Umbilical cord (tissue), 2 donors: ENCODE data around the gene ZNF655. TPM values are rescaled to one million over a fixed set of nuclear protein-coding genes. Genes with fewer than 3 reads are reported as not detected.

ENCODE experiments used
- DNase-seq: peaks from one replicate; pipeline ENCODE4 v3.0.0-alpha.2; 2015; ENCODE audit warnings: low spot score
- total RNA-seq: library from RNA; depleted of rRNA; stranded (reverse); fragments of >200 nt; gene quantifications from one replicate; pipeline ENCODE4 v1.2.3, GENCODE V29; 2014; ENCODE audit warnings: low replicate concordance; ENCODE audit not compliant: insufficient read depth

ZNF655 gene
- total RNA-seq, 1 donor from 2014 or later: 86.2 TPM

DNA sequence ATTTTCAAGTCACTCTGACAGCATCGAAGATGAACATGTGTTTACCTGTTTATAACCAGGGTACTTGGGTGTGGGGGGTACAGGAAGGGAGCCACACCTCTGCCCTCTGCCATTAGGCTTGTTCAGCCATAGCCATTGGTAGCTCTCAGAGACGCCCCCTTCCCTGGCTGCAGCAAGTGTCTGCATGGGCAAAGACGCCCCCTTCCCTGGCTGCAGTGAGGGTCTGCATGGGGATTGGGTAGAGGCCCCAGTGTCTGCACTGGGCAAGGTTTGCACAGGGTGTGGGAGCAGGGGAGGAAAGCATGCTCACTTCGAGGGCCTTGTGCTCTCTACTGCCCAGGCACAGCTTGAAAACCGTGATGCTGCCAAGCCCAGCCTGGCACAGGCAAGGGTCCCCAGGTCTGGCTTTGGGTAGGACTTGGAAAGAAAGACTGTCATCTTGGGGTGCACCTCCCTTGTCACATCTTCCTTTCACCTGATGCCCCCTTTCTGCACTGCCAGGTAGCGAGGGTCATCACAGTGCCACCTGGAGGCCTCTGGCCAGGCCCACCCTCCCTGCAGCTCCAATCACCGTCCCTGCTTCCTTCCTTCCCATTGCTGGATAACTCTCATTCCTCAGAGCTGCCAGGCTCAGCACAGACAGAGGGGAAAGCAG, 43.3 kb downstream of the ZNF655 start:
- no peak for DNase-seq

DNA sequence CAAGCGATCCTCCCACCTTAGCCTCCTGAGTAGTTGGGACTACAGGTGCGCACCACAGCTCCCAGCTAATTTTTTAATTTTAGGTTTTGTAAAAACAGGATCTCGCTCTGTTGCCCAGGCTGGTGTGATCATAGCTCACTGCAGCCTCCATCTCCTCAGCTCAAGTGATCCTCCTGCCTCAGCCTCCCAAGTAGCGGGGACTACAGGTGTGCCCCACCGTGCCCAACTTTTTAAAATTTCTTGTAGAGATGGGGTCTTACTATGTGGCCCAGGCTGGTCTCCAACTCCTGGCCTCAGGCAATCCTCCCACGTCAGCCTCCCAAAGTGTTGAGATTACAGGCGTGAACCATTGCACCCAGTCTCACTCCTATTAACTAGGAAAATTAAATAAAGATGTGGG, 47.1 kb downstream of the ZNF655 start:
- no peak for DNase-seq

DNA sequence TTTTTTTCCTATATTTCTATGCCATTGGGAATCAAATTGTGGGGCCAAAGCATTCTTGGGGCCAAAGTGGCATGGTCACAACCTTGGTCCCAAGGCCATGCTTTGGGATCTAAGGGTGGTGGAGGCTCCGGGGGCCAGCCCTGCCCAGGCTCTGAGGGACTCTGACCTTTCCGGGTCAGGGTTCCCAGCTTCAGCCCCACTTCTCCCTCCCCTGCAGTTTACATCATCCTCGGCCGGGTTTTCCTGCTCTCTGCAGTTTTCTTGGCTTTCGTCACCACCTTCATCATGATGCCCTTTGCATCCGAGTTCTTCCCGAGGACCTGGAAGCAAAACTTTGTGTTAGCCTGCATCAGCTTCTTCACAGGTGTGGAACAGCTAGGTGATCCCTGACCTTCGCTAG, 48.1 kb downstream of the ZNF655 start:
- DNase-seq: no peak

DNA sequence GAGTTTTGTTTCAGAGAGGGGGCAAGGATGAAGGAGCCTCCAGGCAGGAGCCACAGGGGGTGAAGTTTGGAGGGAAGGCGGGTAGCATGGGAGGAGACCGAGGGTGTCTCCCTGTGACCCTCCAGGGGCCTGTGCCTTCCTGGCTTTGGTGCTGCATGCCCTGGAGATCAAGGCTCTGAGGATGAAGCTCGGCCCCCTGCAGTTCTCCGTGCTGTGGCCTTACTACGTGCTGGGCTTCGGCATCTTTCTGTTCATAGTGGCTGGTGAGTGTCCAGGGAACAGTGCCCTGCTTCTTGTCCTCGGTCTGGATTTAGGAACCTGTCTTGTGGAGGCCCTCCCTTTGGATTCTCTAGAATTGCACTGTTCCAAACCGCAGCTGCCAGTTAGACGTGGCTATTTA, 49.1 kb downstream of the ZNF655 start:
- DNase-seq: no peak

DNA sequence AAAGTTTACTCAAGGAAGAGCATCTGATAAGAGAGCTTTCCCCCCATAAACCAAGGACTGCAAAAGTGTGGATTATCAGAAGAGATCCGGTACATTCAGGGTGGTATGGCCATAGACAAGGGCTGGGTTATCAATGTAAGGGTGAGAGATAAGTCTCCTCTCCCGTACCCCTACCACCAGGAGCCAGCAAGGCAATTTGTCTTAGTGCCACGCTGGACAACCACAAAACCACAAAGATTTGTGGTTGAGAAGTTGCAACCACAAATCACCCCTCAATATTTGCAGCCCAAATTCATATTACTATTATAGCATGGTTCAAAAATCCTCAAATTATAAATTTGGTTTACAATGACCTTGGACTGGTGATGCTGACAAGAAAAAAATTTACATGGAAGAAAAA, 56.1 kb downstream of the ZNF655 start:
- no peak for DNase-seq

DNA sequence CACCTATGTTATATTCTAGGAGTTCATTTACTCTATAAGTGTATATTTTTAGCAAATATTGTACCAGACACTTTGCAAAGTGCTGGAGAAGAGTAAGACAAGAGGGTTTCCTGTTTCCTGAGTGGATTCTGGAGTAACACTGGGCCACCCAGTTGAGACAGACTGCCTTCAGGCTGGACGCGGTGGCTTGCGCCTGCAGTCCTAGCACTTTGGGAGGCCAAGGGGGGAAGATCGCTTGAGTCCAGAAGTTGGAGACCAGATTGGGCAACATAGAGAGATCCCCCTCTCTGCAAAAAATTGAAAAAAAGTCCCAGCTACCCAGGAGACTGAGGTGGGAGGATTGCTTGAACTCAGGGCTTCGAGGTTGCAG, 57.5 kb downstream of the ZNF655 start:
- no peak for DNase-seq

DNA sequence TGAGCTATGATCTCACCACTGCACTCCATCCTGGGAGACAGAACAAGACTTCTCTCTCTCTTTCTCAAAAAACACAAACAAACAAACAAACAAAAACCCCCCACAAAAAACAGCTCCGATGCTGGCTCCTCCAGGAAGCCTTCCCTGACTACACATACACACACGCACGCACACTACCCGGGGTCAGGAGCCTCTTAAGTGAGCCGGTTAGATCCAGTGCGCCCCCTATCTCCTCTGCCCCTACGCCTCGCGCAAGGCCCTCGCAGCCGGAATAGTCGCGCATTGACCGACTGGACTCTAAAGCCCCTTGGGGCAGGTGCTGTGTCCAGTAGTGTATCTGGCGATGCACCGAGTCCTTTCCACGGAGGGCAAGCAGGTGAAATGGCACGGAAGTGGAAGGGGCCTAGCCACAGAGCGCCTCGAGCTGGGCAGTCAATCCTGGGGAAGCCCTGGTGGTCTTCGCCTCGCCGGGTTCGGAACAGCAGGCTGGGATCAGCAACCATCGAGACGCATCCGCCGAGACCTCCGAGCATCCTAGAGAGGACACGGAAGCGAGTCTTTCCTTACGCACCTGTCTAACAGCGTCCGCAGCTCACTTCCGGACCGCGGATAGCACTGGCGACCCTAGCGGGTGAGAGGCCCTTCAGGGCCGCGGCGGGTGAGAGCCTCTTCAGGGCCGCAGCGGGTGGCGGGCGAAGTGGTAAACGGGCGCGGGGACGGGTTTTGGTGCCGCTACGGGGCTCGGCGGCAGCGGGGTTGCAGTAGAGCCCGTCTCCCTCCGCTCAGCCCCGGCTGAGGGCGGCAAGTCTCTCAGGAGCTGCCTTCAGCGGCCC, 58.1 kb downstream of the ZNF655 start, which contains the start of gene ZSCAN25:
TSS of gene ZSCAN25 (plus strand) at position 588 of the 833 bp plus-strand sequence. CDS start 2,661 bp downstream, outside the sequence.
- DNase-seq: peak; percentile 93

DNA sequence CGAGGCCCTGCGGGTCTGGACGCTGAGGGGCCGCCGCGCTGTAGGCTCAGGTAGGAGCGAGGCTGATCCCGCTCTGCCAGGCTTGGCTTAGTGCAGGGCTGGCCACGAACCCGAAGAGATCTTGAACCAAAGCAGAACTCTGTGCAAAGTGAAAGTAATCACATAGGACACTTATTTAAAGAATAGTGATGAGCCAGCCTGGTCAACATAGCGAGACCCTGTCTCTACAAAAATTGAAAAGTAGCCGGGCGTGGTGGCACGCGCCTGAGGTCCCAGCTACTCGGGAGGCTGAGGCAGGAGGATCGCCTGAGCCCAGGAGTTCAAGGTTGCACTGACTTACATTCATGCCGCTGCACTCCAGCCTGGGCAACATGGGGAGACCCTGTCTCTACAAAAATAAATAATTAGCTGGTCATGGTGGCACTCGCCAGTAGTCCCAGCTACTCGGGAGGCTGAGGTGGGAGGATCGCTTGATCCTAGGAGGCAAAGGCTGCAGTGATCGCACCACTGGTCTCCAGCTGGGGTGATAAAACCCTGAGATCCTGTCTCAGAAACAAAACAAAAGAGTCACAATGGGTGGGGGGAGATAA, 58.8 kb downstream of the ZNF655 start:
- no peak for DNase-seq

DNA sequence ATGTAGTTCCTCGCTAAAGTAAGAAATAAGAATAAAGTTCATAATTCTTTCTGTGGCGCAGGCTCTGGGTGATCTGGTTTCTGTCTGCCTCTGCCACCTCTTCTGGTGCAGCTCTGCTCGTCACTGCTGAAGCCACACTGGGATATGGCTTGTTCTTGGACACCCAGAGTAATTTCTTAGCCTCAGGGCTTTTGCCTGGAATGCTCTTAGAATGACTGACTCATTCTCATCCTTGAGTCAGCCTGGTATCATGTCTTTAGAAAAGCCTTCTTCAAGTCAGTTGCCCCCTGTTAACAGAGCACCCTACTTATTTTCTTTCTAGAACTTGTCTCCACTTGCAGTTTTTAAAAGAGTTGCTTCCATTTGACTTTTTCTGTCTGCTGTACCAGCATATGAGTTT, 60.3 kb downstream of the ZNF655 start:
- peak; percentile 64 for DNase-seq

DNA sequence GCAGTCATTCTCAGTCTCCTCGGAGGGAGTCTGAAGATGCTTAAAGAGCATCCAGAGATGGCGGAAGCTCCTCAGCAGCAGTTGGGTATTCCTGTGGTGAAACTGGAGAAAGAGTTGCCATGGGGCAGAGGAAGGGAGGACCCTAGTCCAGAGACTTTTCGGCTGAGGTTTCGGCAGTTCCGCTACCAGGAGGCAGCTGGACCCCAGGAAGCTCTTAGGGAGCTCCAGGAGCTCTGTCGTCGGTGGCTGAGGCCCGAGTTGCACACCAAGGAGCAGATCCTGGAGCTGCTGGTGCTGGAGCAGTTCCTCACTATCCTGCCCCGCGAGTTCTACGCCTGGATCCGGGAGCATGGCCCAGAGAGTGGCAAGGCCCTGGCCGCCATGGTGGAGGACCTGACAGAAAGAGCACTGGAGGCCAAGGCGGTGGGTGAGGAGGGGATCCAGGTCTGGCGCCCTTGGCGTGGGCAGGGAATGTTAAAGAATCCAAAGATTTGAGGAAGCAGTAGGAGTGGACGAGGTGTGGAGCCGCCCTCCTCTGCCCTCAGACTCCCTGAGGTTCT, 61.2 kb downstream of the ZNF655 start:
- DNase-seq: no peak

DNA sequence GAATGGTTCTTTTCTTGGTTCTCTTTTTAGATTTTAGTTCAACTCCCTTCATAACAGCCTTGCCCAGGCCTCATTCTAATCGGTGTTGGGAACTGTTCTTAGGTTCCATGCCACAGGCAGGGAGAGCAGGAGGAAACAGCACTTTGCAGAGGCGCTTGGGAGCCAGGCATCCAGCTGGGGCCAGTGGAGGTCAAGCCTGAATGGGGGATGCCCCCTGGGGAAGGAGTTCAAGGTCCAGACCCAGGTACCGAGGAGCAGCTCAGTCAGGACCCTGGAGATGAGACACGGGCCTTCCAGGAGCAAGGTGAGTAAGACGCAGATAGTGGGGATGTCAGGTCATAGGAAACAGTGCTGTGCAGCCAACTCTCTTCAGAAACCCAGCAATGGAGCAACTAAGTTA, 62.8 kb downstream of the ZNF655 start:
- DNase-seq: no peak

DNA sequence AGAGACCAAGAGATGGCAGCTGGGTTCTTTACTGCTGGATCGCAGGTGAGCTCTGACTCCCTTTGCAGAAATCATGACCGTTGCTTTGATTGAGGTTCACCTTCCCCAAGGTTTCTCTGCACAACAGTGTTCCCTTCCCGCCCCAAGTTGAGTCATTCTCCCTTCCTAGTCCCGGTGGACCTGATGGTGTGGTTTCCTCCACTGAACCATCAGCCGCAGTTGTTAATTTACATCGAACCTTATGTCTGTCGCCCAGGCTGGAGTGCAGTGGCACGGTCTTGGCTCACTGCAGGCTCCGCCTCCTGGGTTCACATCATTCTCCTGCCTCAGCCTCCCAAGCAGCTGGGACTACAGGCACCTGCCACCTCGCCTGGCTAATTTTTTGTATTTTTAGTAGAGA, 64.2 kb downstream of the ZNF655 start:
- no peak for DNase-seq

DNA sequence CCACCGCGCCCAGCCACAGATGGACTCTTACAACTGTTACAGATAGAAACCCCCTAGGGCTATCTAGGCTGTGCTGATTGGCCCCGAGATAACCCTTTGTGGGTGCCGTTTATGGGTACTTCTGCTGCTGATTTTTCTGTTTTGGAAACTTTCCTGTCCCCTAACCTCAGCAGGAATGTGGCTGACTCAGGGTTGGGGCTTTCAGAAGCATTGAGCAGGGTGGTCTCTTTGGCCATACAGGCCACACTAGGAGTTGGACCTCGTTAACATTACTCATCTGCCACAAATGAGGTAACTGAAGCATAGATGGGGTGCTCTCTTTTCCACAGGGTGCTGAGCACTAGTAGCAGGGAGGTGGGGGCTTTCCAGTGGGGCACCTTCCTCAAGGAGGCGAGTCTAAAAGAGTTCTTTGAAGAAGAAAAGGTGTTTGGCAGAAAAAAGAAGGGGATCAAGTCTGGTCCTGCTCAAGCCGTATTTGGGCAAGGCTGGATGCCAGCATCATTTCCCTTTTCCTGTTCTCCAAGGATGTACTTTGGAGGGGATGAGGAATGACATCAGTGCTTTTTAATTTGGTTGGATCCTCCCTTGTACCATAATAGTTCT, 64.8 kb downstream of the ZNF655 start:
- DNase-seq: no peak

DNA sequence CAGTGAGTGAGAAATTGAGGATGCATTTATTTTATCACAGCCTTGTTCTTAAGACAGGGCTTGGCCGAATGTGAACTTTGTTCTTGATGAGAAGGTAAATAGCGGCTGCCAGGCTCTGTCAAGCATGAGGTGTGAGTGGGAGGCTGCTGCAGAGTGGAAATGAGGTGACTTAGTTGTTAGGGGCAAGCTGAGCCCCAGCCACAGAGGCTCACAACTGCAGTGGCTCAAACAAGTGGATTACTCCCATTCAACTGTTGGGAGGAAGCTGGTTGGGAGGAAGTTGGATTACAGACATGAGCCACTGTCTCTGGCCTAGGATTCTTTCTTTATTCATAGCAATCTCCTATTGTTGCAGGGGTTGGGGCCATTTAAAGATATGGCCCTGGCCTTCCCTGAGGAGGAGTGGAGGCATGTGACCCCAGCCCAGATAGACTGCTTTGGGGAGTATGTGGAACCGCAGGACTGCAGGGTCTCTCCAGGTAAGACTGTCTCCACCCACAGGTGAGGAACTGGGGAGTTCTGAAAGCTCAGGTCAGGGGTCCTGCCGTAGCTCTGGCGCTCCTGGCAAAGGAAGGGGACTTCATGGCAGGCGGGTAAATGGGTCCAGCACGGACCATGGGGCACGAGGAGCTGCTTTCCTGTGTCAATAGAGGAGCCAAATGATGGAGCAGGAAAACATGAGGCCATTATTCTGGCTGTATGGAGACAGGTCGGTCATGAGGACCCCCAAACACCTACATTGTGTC, 65.4 kb downstream of the ZNF655 start:
- no peak for DNase-seq

DNA sequence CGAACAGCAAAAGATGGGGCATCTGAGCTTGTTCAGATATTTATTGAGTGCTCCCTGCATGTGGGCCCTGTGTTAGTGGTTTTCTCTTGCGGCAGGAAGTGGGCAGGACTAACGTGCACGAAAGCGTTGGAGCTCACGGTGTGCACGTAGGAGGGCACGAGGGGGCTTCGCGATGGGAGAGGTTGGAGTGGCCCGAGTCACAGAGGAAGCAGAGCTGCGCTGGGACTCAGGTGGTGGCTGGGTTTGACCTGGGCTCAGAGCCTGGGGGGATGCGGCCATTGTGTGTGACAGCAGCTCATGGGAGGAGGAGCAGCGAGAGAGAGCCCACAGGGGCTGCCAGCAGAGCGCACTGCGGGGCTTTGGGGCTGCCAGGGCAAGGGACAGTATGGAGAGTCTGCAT, 66.0 kb downstream of the ZNF655 start:
- DNase-seq: no peak

DNA sequence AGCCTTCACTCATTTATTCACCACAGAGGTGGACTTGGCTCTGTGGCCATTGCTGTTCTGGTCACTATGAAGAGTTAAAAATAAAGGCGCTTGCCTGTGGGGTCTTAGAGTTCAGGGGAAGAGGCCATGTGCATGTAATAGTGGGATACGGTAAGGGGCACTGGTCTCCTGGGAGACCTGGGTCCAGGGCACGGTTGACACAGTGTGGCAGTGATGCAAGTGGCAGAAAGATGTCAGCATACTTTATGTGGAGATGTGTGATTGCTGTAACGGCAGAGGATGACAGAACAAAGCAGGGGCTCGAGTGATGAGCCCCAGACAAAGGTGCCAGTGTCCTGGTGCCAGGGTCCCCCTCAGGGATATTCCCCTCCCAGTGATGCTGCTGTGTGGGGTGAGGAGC, 66.9 kb downstream of the ZNF655 start:
- DNase-seq: no peak

DNA sequence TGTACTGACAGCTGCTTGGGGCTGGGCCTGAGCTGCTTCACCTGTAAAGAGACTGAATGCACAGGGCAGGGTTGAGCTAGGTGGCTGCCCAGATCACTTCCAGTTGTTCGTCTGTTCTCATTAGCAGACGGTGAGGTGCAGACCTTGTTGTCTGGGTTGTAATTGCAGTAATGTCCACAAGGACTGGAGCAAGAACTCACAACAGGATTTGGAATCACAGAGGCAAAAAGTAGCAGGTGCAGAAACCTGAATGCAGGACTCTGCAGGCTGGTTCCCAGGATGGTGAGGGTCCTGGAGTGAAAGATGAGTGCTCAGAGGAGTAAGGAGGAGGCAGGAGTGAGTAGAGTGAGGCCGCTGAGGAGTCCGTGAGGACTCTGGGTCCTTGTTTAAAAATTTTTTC, 67.5 kb downstream of the ZNF655 start:
- DNase-seq: no peak
